ENCODE data around the gene EFHB. TPM values are rescaled to one million over a fixed set of nuclear protein-coding genes. Genes with fewer than 3 reads are reported as not detected.

EFHB gene
- total RNA-seq, 1 experiment from 2014 or later: 0.30 TPM

DNA sequence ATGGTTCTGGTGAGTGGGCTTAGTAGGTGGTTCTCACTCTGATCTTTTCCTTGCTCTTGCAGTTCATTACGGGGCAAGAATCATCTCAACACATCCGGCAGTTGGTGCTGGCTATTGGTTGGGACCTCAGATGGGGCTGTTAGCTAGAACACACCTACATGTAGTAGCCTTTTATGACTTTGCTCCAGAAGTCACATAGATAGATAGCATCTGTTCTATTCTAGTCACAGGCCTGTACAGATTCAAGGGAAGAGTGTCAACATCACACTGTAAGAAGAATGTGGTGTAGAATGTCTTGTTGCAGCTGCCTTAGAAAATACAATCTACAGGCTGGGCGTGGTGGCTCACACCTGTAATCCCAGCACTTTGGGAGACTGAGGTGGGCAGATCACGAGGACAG is 27.9 kb upstream of the EFHB start:
- H4K20me1 ChIP-seq (ENCODE audit: insufficient read depth): no peaks in the 10 kb centered on the region
- no peaks in the 10 kb centered on the region for H3K9me3 ChIP-seq (ENCODE audit: control insufficient read depth in 1 of 2, insufficient read depth in 1 of 2, low read depth in 1 of 2, low read length in 2 of 2)
- no peaks in the 10 kb centered on the region for H3K9me2 ChIP-seq (ENCODE audit: insufficient read depth)
- no peak overlapping the region for H2AFZ ChIP-seq (ENCODE audit: low read depth, low read length, poor library complexity, severe bottlenecking)
- H3K27me3 ChIP-seq (ENCODE audit: insufficient read depth, low read length): no peaks in the 10 kb centered on the region
- POLR2A ChIA-PET: no interaction called here
- H3K4me1 ChIP-seq (ENCODE audit: control insufficient read depth in 1 of 2, insufficient read depth in 2 of 2, low read length in 2 of 2): peaks cover 6 to 7% of the 10 kb centered on the region in 2 experiments
- intact Hi-C loops (cut with micrococcal nuclease): no loop called here
- H3K27ac ChIP-seq (ENCODE audit: low read depth, low read length): no peak overlapping the region
- DNase-seq (ENCODE audit: low read depth, low spot score) (no peak), ATAC-seq (no peak)
- CTCF ChIA-PET: no interaction called here
- RAD21 ChIA-PET (ENCODE audit: low non-redundant PET in 1 of 2, low total read pairs in 2 of 2, uncharacterized antibody in 2 of 2, unreplicated experiment in 2 of 2): no interaction called here
- no peak for TF ChIP-seq EZH2 (IDR thresholded peaks at IDR 0.05)
- H3K9ac ChIP-seq (ENCODE audit: low read length): no peak overlapping the region
- H3K4me3 ChIP-seq (replicated peaks in 1 of 2; ENCODE audit: low read depth in 1 of 2, low read length in 2 of 2): no peak overlapping the region
- no peak overlapping the region for H3K4me2 ChIP-seq (ENCODE audit: low read length)
- peaks cover 94% of the 10 kb centered on the region for H3K79me2 ChIP-seq (ENCODE audit: insufficient read depth, low read length)
- BruUV-seq (replicated peaks): no TSS peak
- 0 out of 4 replicates have a peak, but pooled peaks cover 0 to 2% of the 10 kb centered on the region in 2 experiments for H3K36me3 ChIP-seq (ENCODE audit: control insufficient read depth in 1 of 2, insufficient read depth in 2 of 2, low read length in 2 of 2)

DNA sequence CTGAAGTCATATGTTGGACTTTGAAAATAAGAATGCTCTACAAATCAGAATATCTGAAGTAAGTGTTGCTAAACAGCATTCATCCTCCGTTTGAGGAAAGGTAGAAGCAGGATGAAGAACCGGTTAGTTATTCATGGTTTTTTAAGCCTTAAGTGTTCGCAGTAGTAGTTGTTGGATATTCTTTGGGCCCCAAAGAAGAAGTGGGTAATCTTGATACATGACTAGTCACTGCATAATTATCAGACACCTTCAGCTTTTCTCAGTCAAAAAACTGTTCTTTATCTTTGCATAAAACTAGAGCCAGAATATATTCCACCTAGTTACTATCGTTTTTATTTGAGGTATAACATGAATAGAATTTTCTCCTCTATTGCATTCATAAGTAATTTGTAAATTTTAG is 26.7 kb upstream of the EFHB start:
- Histone ChIP-seq H4K20me1 (ENCODE audit: insufficient read depth) (no peaks in the 10 kb centered on the region), H3K27me3 (ENCODE audit: insufficient read depth, low read length) (no peaks in the 10 kb centered on the region), H3K36me3 (ENCODE audit: control insufficient read depth in 1 of 2, insufficient read depth in 2 of 2, low read length in 2 of 2) (peaks cover 0 to 2% of the 10 kb centered on the region in 2 experiments; a peak in 1 of 4 replicates), H3K4me2 (ENCODE audit: low read length) (no peak overlapping the region), H3K27ac (ENCODE audit: low read depth, low read length) (no peak overlapping the region), H3K9me3 (ENCODE audit: control insufficient read depth in 1 of 2, insufficient read depth in 1 of 2, low read depth in 1 of 2, low read length in 2 of 2) (no peaks in the 10 kb centered on the region), H3K9ac (ENCODE audit: low read length) (no peak overlapping the region), H3K4me1 (ENCODE audit: control insufficient read depth in 1 of 2, insufficient read depth in 2 of 2, low read length in 2 of 2) (peaks cover 12 to 19% of the 10 kb centered on the region in 2 experiments), H3K9me2 (ENCODE audit: insufficient read depth) (no peaks in the 10 kb centered on the region), H3K79me2 (ENCODE audit: insufficient read depth, low read length) (peaks cover 94% of the 10 kb centered on the region), H2AFZ (ENCODE audit: low read depth, low read length, poor library complexity, severe bottlenecking) (no peak overlapping the region), H3K4me3 (replicated peaks in 1 of 2; ENCODE audit: low read depth in 1 of 2, low read length in 2 of 2) (no peak overlapping the region)
- ATAC-seq (no peak), DNase-seq (ENCODE audit: low read depth, low spot score) (no peak)
- intact Hi-C loops (cut with micrococcal nuclease): no loop called here
- ChIA-PET CTCF (no interaction called here), RAD21 (ENCODE audit: low non-redundant PET in 1 of 2, low total read pairs in 2 of 2, uncharacterized antibody in 2 of 2, unreplicated experiment in 2 of 2) (no interaction called here), POLR2A (no interaction called here)
- BruUV-seq (replicated peaks): no TSS peak
- TF ChIP-seq CEBPB (IDR thresholded peaks at IDR 0.05; ENCODE audit: low read depth) (no peak), SRF (IDR thresholded peaks at IDR 0.05; ENCODE audit: low read depth) (no peak), EGR1 (IDR thresholded peaks at IDR 0.05; ENCODE audit: low read depth) (no peak), ZNF274 (IDR thresholded peaks at IDR 0.05; ENCODE audit: low read depth, low read length) (no peak), CBX3 (IDR thresholded peaks at IDR 0.05; ENCODE audit: low read depth) (no peak), EZH2phosphoT487 (IDR thresholded peaks at IDR 0.05; ENCODE audit: borderline replicate concordance) (no peak), RAD21 (IDR thresholded peaks at IDR 0.05; ENCODE audit: low read depth) (no peak), TCF7L2 (IDR thresholded peaks at IDR 0.05; ENCODE audit: borderline replicate concordance, extremely low read depth, insufficient read depth, insufficient read length) (no peak), FOSL1 (IDR thresholded peaks at IDR 0.05; ENCODE audit: low read depth) (no peak), ELF1 (IDR thresholded peaks at IDR 0.05; ENCODE audit: borderline replicate concordance, low read depth) (no peak)
- TF ChIP-seq, protein P1, sequence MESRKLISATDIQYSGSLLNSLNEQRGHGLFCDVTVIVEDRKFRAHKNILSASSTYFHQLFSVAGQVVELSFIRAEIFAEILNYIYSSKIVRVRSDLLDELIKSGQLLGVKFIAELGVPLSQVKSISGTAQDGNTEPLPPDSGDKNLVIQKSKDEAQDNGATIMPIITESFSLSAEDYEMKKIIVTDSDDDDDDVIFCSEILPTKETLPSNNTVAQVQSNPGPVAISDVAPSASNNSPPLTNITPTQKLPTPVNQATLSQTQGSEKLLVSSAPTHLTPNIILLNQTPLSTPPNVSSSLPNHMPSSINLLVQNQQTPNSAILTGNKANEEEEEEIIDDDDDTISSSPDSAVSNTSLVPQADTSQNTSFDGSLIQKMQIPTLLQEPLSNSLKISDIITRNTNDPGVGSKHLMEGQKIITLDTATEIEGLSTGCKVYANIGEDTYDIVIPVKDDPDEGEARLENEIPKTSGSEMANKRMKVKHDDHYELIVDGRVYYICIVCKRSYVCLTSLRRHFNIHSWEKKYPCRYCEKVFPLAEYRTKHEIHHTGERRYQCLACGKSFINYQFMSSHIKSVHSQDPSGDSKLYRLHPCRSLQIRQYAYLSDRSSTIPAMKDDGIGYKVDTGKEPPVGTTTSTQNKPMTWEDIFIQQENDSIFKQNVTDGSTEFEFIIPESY (IDR thresholded peaks at IDR 0.05; ENCODE audit: extremely low read depth, insufficient replicate concordance, low read length): no peak
- TF ChIP-seq, protein P2, sequence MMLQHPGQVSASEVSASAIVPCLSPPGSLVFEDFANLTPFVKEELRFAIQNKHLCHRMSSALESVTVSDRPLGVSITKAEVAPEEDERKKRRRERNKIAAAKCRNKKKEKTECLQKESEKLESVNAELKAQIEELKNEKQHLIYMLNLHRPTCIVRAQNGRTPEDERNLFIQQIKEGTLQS (IDR thresholded peaks at IDR 0.05): no peak
- TF ChIP-seq, protein P3, sequence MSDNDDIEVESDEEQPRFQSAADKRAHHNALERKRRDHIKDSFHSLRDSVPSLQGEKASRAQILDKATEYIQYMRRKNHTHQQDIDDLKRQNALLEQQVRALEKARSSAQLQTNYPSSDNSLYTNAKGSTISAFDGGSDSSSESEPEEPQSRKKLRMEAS (IDR thresholded peaks at IDR 0.05): no peak
- TF ChIP-seq, protein P4, sequence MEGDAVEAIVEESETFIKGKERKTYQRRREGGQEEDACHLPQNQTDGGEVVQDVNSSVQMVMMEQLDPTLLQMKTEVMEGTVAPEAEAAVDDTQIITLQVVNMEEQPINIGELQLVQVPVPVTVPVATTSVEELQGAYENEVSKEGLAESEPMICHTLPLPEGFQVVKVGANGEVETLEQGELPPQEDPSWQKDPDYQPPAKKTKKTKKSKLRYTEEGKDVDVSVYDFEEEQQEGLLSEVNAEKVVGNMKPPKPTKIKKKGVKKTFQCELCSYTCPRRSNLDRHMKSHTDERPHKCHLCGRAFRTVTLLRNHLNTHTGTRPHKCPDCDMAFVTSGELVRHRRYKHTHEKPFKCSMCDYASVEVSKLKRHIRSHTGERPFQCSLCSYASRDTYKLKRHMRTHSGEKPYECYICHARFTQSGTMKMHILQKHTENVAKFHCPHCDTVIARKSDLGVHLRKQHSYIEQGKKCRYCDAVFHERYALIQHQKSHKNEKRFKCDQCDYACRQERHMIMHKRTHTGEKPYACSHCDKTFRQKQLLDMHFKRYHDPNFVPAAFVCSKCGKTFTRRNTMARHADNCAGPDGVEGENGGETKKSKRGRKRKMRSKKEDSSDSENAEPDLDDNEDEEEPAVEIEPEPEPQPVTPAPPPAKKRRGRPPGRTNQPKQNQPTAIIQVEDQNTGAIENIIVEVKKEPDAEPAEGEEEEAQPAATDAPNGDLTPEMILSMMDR (IDR thresholded peaks at IDR 0.05 in 2 of 3, conservative IDR thresholded peaks at IDR 0.05 in 1 of 3; ENCODE audit: borderline replicate concordance in 1 of 3, insufficient read depth in 1 of 3, low read depth in 2 of 3, low read length in 2 of 3): no peak
